H9 (cell line): Measurements from ENCODE around the gene DIS3L2. TPM values are rescaled to one million over a fixed set of nuclear protein-coding genes. Genes with fewer than 3 reads are reported as not detected.

Experiments
- DNase-seq: peaks from one replicate; pipeline ENCODE4 v3.0.0-alpha.2; 2017
- H2AFZ ChIP-seq: one replicate; pipeline ENCODE4 v1.6.1; 2013; ENCODE audit warnings: mild to moderate bottlenecking, low read length, control low read depth, moderate library complexity
- H2AK5ac ChIP-seq: 2 replicates; pipeline ENCODE4 v1.6.1; 2013; ENCODE audit warnings: low read length, control low read depth, mixed read lengths; ENCODE audit not compliant: insufficient read length
- H2BK120ac ChIP-seq: one replicate; pipeline ENCODE4 v1.6.1; 2013; ENCODE audit warnings: low read depth, mild to moderate bottlenecking, low read length, control low read depth, inconsistent platforms; ENCODE audit not compliant: poor library complexity, severe bottlenecking
- H2BK12ac ChIP-seq: 2 replicates; pipeline ENCODE4 v1.6.1; 2013; ENCODE audit warnings: low read length, control low read depth, mixed read lengths, low read depth; ENCODE audit not compliant: insufficient read length
- H2BK15ac ChIP-seq: 2 replicates; pipeline ENCODE4 v1.6.1; 2013; ENCODE audit warnings: low read depth, low read length, control low read depth
- H2BK20ac ChIP-seq: one replicate; pipeline ENCODE4 v1.6.1; 2013; ENCODE audit warnings: low read depth, mild to moderate bottlenecking, low read length, control low read depth, inconsistent platforms; ENCODE audit not compliant: poor library complexity, severe bottlenecking
- H2BK5ac ChIP-seq: 2 replicates; pipeline ENCODE4 v1.6.1; 2013; ENCODE audit warnings: low read length, control low read depth, mixed read lengths; ENCODE audit not compliant: insufficient read length
- H3K14ac ChIP-seq: 2 replicates; pipeline ENCODE4 v1.6.1; 2013; ENCODE audit warnings: low read length, control low read depth; ENCODE audit not compliant: insufficient read depth
- H3K18ac ChIP-seq: 2 replicates; pipeline ENCODE4 v1.6.1; 2013; ENCODE audit warnings: low read depth, mild to moderate bottlenecking, mixed read lengths, low read length, control low read depth; ENCODE audit not compliant: insufficient read length
- H3K23ac ChIP-seq: 2 replicates; pipeline ENCODE4 v1.6.1; 2013; ENCODE audit warnings: low read length, control low read depth, mixed read lengths, low read depth; ENCODE audit not compliant: insufficient read length
- H3K23me2 ChIP-seq: 2 replicates; pipeline ENCODE4 v1.6.1; 2013; ENCODE audit warnings: low read depth, mild to moderate bottlenecking, mixed read lengths, low read length, control low read depth; ENCODE audit not compliant: insufficient read length, poor library complexity, severe bottlenecking
- H3K27ac ChIP-seq: 2 replicates; pipeline ENCODE4 v1.5.1; 2013; ENCODE audit warnings: low read length, control low read depth, mixed read lengths, low read depth; ENCODE audit not compliant: insufficient read length
- H3K27me3 ChIP-seq: 2 replicates; pipeline ENCODE4 v1.6.1; 2013; ENCODE audit warnings: low read length, control low read depth, inconsistent platforms; ENCODE audit not compliant: insufficient read depth
- H3K4ac ChIP-seq: 2 replicates; pipeline ENCODE4 v1.6.1; 2013; ENCODE audit warnings: low read depth, mild to moderate bottlenecking, control low read depth, inconsistent platforms, low read length, moderate library complexity
- H3K4me1 ChIP-seq: 2 replicates; pipeline ENCODE4 v1.6.1; 2013; ENCODE audit warnings: low read length, control low read depth, inconsistent platforms; ENCODE audit not compliant: insufficient read depth
- H3K4me2 ChIP-seq: 2 replicates; pipeline ENCODE4 v1.6.1; 2013; ENCODE audit warnings: low read length, control low read depth, mixed read lengths; ENCODE audit not compliant: insufficient read length, insufficient read depth
- H3K56ac ChIP-seq: 2 replicates; pipeline ENCODE4 v1.6.1; 2013; ENCODE audit warnings: low read depth, mild to moderate bottlenecking, mixed read lengths, low read length, control low read depth; ENCODE audit not compliant: insufficient read length
- H3K79me1 ChIP-seq: 2 replicates; pipeline ENCODE4 v1.6.1; 2013; ENCODE audit warnings: low read depth, mild to moderate bottlenecking, moderate library complexity, low read length, control low read depth, inconsistent platforms; ENCODE audit not compliant: insufficient read depth, poor library complexity, severe bottlenecking
- H3K79me2 ChIP-seq: 2 replicates; pipeline ENCODE4 v1.6.1; 2013; ENCODE audit warnings: low read length, control low read depth, inconsistent platforms; ENCODE audit not compliant: insufficient read depth
- H3K9ac ChIP-seq: 2 replicates; pipeline ENCODE4 v1.6.1; 2013; ENCODE audit warnings: low read length, control low read depth, mixed read lengths; ENCODE audit not compliant: insufficient read length; ENCODE audit errors: extremely low read depth
- H3K9me3 ChIP-seq: one replicate; pipeline ENCODE4 v1.6.1; 2013; ENCODE audit warnings: low read depth, low read length, inconsistent platforms; ENCODE audit not compliant: control insufficient read depth
- H3T11ph ChIP-seq: one replicate; pipeline ENCODE4 v1.6.1; 2013; ENCODE audit warnings: mild to moderate bottlenecking, low read length, control low read depth, inconsistent platforms
- H4K20me1 ChIP-seq: one replicate; pipeline ENCODE4 v1.6.1; 2013; ENCODE audit not compliant: control insufficient read depth, insufficient read length, insufficient read depth
- H4K5ac ChIP-seq: 2 replicates; pipeline ENCODE4 v1.6.1; 2013; ENCODE audit warnings: low read depth, mild to moderate bottlenecking, mixed read lengths, low read length, control low read depth; ENCODE audit not compliant: insufficient read length
- H4K8ac ChIP-seq: replicated peaks from 2 replicates; pipeline ENCODE4 v1.6.1; 2013; ENCODE audit warnings: low read length, control low read depth, mixed read lengths, low read depth; ENCODE audit not compliant: insufficient read length
- H4K91ac ChIP-seq: 2 replicates; pipeline ENCODE4 v1.6.1; 2013; ENCODE audit warnings: low read depth, mild to moderate bottlenecking, moderate library complexity, mixed read lengths, low read length, control low read depth; ENCODE audit not compliant: insufficient read length
- H3K27ac Mint-ChIP-seq, 3 experiments: 2 replicates in 2 of 3; 3 replicates in 1 of 3; pipeline ENCODE4 v1.8.0; 2020 to 2021; ENCODE audit warnings: mixed read lengths in 3 of 3, mild to moderate bottlenecking in 1 of 3, moderate library complexity in 1 of 3
- H3K27me3 Mint-ChIP-seq: 2 replicates; pipeline ENCODE4 v1.8.0; 2021; ENCODE audit warnings: low read depth, mild to moderate bottlenecking, moderate library complexity, mixed read lengths
- H3K36me3 Mint-ChIP-seq, 3 experiments: 2 replicates in 2 of 3; 3 replicates in 1 of 3; pipeline ENCODE4 v1.8.0; 2020 to 2021; ENCODE audit warnings: low read depth in 3 of 3, mixed read lengths in 3 of 3; ENCODE audit not compliant: insufficient read depth in 1 of 3
- H3K4me1 Mint-ChIP-seq, 2 experiments: 2 replicates each; pipeline ENCODE4 v1.8.0; 2020; ENCODE audit warnings: mixed read lengths in 2 of 2
- H3K4me3 Mint-ChIP-seq, 2 experiments: 2 replicates in 1 of 2; 3 replicates in 1 of 2; pipeline ENCODE4 v1.8.0; 2020 to 2021; ENCODE audit warnings: mild to moderate bottlenecking in 2 of 2, mixed read lengths in 2 of 2, moderate library complexity in 1 of 2
- H3K9me3 Mint-ChIP-seq, 2 experiments: 2 replicates in 1 of 2; 3 replicates in 1 of 2; pipeline ENCODE4 v1.8.0; 2020; ENCODE audit warnings: mild to moderate bottlenecking in 2 of 2, mixed read lengths in 2 of 2, moderate library complexity in 1 of 2
- CTCF ChIP-seq: fragments of 200-600 bp; sonication (generic); conservative IDR thresholded peaks from 3 replicates; pipeline ENCODE4 v1.8.0; 2021; ENCODE audit warnings: antibody characterized with exemption, mild to moderate bottlenecking
- WGBS: extraction: QIAGEN DNeasy Blood & Tissue Kit; methylation state at CpG from one replicate; pipeline ENCODE4 v1.1.7; 2013; ENCODE audit warnings: missing lambda C conversion rate, low lambda C conversion rate, mixed read lengths; ENCODE audit not compliant: insufficient read length; ENCODE audit errors: extremely low coverage; 5-methylcytosine and 5-hydroxymethylcytosine counted together
- total RNA-seq: library from RNA; stranded (reverse); gene quantifications from 2 replicates; pipeline ENCODE4 v1.2.1, GENCODE V29; 2021

DIS3L2 gene
- total RNA-seq, 1 experiment from 2014 or later = 28.1 TPM

DNA sequence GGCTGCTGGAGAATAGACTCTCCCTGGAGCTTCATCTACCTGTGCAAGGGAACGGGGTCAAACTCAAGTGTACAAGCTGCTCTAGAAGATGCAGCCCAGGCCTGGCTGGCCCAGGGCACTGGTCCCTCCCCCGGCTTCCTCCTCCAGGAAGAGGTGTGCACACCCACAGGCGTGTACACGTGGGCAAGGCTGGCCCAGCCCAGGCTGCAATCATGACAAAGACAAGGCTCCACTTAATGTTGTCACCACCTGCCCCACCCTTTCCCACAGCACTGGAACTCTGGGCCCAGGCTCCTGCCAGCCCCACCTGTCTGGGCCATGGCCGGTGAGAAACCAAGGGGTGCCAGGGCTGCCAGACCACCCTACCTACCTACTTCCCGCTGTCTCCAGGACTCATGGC is 387.4 kb downstream of the DIS3L2 start:
- Histone ChIP-seq H3K4me2 (no peak overlapping the region), H3K79me2 (no peaks in the 10 kb centered on the region), H4K91ac (no peak overlapping the region), H3K56ac (no peak overlapping the region), H3K27me3 (peaks cover 16% of the 10 kb centered on the region; the same call in 1 of the 2 replicates), H2AFZ (no peak overlapping the region), H3K27ac (no peak overlapping the region), H4K5ac (no peak overlapping the region), H4K8ac (no peak overlapping the region), H2BK15ac (no peak overlapping the region), H3K23me2 (no peaks in the 10 kb centered on the region), H3K18ac (no peak overlapping the region), H2AK5ac (no peak overlapping the region), H2BK120ac (no peak overlapping the region), H3K4ac (no peak overlapping the region), H3K79me1 (no peaks in the 10 kb centered on the region), H2BK5ac (no peak overlapping the region), H2BK20ac (no peak overlapping the region), H3K9ac (no peak overlapping the region), H4K20me1 (no peaks in the 10 kb centered on the region), H3K4me1 (no peaks in the 10 kb centered on the region), H3T11ph (no peak overlapping the region), H3K14ac (no peak overlapping the region), H3K9me3 (no peaks in the 10 kb centered on the region), H2BK12ac (no peak overlapping the region), H3K23ac (no peak overlapping the region)
- no peaks in the 10 kb centered on the region for H3K4me1 Mint-ChIP-seq
- no peak for DNase-seq
- peaks cover 2 to 5% of the 10 kb centered on the region in 2 experiments; a peak in 2 of 5 replicates for H3K9me3 Mint-ChIP-seq
- no peak overlapping the region for H3K4me3 Mint-ChIP-seq
- no peaks in the 10 kb centered on the region for H3K36me3 Mint-ChIP-seq
- peaks cover 9% of the 10 kb centered on the region for H3K27me3 Mint-ChIP-seq
- H3K27ac Mint-ChIP-seq = no peak overlapping the region
- TF ChIP-seq CTCF = no peak
- no CpG with 5 or more reads among the region's 6 CpGs for WGBS
